Stomach (tissue), 4 donors: ENCODE results near the gene PHETA1.

Source experiments
- EP300 ChIP-seq: sonication (generic); formaldehyde crosslinking; IDR thresholded peaks from one replicate; pipeline ENCODE4 v1.6.1; 2017; ENCODE audit warnings: antibody characterized with exemption
- POLR2A ChIP-seq, 4 donors: fragments of 450-650 bp; IDR thresholded peaks; one replicate each; pipeline ENCODE4 v1.6.1; 2016; ENCODE audit warnings: antibody characterized with exemption in 4 of 4, control low read depth in 2 of 4, mild to moderate bottlenecking in 1 of 4, moderate library complexity in 1 of 4
- POLR2AphosphoS5 ChIP-seq, 3 donors: sonication (generic); formaldehyde crosslinking; IDR thresholded peaks; one replicate each; pipeline ENCODE4 v1.6.1; 2016; ENCODE audit warnings: antibody characterized with exemption in 3 of 3
- TF ChIP-seq, protein P1 (sequence below), 7 experiments: fragments of 450-650 bp in 4 of 7; fragments of 200-600 bp in 3 of 7; sonication (generic) in 3 of 7; IDR thresholded peaks; one replicate each; pipeline ENCODE4 v1.5.1; 2016 to 2019; ENCODE audit warnings: antibody characterized with exemption in 7 of 7, control low read depth in 2 of 7, mild to moderate bottlenecking in 1 of 7

DNA sequence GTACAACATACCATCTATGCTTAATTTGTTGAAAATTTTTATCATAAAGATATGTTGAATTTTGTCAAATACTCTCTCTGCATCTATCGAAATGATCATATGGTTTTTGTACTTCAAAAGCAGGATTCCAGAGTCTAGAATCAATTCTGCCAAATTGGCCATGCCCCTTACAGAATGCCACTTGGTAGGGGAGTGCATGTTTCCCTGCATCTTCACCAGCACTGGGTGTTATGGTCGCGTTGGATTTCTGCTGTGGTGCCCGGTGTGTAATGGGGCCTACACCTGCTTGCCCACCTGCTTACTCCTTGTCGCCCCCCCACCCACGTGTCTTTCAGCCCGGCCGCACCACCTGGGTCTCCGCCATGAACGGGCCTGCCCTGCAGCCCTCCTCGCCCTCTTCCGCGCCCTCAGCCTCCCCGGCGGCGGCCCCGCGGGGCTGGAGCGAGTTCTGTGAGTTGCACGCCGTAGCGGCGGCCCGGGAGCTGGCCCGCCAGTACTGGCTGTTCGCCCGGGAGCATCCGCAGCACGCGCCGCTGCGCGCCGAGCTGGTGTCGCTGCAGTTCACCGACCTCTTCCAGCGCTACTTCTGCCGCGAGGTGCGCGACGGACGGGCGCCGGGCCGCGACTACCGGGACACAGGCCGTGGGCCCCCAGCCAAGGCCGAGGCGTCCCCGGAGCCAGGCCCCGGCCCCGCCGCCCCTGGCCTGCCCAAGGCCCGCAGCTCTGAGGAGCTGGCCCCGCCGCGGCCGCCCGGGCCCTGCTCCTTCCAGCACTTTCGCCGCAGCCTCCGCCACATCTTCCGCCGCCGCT is 49.1 kb upstream of the PHETA1 start:
- TF ChIP-seq, protein P1, sequence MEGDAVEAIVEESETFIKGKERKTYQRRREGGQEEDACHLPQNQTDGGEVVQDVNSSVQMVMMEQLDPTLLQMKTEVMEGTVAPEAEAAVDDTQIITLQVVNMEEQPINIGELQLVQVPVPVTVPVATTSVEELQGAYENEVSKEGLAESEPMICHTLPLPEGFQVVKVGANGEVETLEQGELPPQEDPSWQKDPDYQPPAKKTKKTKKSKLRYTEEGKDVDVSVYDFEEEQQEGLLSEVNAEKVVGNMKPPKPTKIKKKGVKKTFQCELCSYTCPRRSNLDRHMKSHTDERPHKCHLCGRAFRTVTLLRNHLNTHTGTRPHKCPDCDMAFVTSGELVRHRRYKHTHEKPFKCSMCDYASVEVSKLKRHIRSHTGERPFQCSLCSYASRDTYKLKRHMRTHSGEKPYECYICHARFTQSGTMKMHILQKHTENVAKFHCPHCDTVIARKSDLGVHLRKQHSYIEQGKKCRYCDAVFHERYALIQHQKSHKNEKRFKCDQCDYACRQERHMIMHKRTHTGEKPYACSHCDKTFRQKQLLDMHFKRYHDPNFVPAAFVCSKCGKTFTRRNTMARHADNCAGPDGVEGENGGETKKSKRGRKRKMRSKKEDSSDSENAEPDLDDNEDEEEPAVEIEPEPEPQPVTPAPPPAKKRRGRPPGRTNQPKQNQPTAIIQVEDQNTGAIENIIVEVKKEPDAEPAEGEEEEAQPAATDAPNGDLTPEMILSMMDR (IDR thresholded peaks at IDR 0.05) = no peak
- no peak for TF ChIP-seq POLR2A (IDR thresholded peaks at IDR 0.05)
- TF ChIP-seq EP300 = no peak
- no peak for TF ChIP-seq POLR2AphosphoS5 (IDR thresholded peaks at IDR 0.05)
